NCI-H1092 treated with DMSO at 0.1 percent for 48 hours (cell line): Measurements from ENCODE around the gene PLBD2.

Experiments used
- DNase-seq: peaks from one replicate; lab custom pipeline; 2025; lab: John Stamatoyannopoulos, UW

PLBD2 gene

DNA sequence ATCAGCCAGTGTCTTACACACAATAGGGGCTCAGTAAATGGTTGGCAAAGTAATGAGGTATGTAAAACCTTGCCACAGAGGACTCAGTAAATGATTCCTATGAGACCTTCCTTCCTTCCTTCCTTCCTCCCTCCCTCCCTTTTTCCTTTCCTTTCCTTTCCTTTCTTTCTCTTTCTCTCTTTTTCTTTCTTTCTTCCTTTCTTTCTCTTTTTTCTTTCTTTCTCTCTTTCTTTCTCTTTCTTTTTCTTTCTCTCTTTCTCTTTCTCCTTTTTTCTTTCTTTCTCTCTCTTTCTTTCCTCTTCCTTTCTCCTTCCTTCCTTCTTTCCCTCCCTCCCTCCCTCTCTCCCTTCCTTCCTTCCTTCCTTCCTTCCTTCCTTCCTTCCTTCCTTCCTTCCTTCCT is 37.8 kb downstream of the PLBD2 start:
- no peak for DNase-seq

DNA sequence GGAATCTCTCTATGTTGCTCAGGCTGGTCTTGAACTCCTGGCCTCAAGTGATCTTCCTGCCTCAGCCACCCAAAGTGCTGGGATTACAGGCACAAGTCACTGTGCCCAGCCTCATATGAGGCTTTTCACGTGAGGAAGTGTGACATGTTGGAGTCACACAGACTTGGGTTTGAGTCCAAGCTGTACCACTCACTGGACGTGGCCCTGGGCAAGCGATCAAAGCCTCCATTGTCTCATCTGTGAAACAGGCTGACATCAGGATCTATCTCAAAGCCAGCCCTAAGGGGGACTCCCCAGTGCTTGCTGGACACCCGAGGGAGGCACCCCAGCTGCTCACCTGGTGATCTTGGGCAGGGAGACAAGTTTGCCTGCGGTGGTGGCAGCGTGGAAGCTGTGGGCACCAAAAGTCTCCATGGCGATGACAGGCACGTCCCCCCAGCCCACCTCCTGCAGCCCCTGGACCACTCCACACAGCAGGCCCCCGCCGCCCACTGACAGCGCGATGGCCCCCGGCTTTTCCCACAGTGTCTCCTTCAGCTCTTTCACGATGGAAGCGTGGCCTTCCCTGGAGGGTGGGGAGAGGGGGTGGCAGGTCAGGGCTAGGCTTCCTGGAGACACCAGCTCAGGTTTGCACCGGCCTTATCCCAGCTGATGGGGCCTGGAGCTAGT is 38.6 kb downstream of the PLBD2 start:
- DNase-seq, result no peak

DNA sequence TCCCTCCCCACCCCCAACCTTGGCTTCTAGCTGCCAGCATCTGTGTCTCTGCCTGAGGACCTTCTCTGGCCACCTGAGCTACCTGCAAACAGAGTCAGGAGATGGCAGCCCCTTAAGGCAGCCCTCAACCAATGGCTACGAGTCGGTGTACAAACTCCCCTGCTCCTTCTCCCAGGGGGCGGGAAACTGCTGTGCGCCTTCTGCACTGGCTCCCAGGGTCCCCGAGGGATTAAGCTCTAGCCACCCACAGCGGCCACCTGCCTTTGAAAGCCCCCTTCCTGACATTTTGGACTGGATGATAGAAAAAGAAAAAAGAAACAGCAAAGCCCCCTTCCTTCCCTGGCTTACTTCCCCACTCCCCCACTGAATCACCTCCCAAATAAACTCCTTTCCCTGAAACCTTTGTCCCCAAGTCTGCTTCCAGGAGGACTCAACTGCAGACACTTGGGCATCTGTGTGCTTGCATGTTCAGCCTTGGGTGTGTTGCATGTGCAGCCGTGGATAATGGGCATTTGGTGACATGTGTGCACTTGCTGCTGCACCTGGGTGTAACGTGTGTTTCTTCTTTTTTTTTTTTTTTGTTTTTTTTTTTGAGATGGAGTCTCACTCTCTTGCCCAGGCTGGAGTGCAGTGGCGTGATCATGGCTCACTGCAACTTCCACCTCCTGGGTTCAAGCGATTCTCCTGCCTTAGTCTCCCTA is 39.3 kb downstream of the PLBD2 start:
- DNase-seq, result no peak

DNA sequence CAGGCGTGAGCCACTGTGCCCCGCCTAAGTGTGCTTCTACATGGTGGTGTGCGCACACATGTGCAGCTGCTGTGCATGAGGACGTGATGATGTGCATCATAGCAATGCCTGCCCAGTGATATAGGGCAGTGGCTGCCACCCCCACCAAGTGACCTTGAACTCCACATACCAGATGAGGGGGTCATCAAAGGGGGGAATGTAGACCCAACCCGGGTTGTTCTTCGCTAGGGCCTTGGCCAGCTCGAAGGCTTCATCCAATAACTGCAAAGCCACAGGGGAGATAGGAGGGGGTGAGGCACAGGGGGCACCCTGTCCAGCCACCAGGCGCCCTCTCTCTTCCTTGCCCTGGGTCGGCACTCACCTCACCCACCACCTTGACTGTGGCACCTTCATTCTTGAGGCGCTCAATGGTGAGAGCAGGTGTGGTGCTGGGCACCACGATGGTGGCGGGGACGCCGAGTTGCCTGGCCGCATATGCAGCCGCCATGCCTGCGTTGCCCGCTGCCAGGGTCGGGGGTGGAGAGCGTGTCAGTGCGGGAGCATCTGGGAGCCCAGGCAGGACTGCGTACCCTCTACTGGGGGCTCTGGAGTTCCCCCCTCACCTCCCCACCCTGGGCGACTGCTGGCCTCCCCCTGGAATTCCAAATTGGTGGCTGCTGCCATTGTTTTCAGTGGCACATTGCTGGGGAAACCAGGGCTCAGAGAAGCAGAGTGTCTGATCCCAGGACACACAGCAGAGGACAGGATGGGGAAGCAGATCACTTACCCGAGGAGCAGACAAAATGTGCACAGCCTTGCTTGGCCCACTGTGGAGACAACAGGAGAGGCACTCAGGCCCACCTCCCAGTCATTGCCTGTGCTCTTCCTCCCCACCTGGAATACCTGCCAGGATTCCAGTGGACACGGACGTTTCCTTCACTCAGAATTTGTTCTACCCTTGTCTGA is 40.2 kb downstream of the PLBD2 start:
- no peak for DNase-seq

DNA sequence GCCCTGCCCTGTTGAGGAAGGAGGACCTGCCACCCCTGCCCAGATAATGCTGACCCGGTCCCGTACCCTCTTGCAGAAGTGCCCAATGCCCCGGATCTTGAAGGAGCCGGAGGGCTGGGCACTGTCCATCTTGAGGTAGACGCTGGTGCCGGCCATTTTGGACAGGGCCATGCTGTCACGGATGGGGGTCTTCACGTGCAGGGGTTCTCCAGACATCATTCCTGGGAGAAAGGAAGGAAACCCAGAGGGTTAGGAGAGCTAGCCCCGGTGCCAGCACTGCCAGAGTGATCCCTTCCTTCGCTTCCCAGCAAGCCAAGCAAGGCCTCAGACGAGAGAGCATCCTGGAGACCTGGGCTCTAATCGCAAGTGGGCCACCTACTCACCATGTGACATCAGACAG is 41.1 kb downstream of the PLBD2 start:
- no peak for DNase-seq

DNA sequence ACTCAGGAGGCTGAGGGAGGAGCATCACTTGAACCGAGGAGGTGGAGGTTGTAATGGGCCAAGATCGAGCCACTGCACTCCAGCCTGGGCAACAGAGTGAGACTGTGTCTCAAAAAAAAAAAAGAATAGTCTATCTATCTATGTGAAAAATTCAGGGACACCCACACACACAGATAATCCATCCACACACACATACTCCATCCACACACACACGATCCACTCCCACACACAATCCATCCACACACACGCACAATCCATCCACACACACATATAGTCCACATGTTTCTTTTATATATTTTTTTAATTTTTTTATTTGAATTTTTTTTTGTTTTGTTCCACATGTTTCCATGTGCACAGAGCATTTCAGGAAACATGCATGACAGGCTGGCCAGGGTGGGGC is 42.0 kb downstream of the PLBD2 start:
- no peak for DNase-seq

DNA sequence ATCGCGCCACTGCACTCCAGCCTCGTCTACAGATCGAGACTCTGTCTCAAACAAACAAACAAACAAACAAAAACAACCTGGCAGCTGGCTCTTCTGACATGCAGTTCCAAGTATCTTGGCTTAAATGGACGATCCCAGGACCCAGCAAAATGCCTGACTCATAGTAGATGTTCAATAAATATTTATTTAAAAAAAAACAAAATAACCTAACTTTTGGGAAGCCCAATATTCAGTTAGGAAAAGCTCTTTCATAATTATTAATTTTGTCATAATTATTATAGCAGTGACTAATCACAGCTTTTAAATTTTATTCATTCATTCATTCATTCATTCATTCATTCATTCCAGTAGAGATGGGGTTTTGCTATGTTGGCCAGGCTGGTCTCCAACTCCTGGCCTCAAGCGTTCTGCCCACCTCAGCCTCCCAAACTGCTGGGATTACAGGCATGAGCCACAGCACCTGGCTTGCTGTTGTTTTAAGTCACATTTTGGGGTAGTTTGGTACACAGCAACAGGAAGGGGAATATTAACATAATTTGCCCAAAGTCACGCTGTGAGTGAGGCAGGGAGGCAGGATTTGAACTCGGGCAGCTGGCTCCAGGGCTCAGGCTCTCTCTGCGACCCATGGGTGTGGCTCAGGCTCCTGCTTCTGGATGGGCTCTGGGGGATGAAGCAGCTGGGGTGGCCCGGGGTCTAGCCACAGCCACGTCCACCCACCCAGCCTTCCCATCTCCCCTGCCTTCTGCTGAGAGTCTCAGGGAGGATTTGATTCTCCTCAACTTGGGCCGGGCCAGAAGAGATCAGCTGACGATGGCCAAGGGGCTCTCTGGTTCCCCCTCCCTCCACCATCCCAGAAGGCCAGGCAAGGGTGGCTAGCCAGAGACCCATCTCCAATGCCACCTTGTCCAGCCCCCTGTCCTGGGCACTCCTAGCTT is 42.9 kb downstream of the PLBD2 start:
- no peak for DNase-seq

DNA sequence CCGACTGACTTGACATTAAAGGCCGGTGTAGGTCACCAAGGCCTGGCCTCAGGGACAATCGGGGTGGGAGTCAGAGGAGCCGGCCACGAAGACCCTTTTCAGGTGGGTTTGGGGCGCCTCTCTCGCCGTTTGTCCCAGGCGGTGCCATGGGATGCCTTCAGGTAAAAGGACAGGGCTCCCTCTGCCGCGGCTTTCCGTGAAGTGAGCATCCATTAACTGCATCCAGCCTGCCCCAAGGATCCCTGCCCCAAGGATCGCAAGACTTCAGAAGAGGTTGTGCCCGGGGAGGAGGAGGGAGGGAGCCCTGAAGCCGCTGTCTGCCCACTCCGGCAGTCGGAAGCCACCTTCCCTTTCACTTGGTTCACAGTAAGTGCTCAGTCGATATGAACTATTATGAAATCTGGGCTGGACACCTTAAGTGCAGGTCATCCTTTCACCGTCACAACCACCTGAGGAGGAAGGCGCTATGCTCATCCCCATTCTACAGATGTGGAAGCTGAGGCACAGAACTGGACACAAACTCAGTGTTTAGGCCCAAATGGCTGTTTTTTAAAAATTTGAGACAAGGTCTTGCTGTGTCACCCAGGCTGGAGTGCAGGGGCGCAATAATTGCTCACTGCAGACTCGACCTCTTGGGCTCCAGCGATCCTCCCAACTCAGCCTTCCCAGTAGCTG is 44.3 kb downstream of the PLBD2 start:
- DNase-seq, result no peak

DNA sequence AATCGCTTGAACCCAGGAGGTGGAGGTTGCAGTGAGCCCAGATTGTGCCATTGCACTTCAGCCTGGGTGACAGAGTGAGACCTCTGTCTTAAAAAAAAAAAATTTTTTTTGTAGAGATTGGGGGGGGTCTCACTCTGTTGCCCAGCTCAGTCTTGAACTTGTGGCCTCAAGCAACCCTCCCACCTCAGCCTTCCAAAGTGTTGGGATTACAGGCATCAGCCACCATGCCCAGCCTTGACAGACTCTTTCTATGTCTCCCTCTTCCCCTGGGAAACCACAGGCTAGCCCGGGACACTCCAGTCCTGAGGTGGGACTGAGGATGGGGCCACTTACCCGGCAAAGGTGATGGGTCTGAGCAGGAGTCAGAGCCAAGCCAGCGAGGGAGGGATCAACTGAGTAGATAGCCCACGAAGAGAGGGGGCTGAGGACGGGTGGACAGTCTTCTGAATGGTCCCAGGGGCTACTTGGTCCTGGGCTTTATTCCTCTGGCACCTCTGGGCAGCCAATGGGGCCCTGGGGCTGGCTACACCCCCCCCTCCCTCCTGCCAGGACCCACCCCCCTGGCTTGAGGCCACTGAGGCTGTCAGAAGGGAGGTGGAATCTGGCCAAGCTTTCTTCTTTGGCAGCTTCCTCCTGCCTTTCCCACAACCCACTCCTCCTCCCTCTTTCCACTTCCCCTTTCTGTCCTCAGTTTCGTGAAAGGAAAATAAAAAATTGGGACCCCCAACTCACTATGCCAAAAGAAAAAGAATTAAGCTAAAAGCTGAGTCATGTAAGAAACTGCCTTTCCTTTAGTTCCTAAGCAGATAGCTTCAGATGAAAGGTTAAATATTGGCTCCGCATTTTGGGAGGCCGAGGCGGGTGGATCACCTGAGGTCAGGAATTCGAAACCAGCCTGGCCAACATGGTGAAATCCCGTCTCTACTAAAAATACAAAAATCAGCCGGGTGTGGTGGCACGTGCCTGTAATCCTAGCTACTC is 45.3 kb downstream of the PLBD2 start, which contains the start of gene SDS:
SDS (minus strand) TSS at position 453 of the 981 bp plus-strand sequence. CDS start 4,179 bp downstream, outside the sequence.
- DNase-seq, result peak; percentile 26

DNA sequence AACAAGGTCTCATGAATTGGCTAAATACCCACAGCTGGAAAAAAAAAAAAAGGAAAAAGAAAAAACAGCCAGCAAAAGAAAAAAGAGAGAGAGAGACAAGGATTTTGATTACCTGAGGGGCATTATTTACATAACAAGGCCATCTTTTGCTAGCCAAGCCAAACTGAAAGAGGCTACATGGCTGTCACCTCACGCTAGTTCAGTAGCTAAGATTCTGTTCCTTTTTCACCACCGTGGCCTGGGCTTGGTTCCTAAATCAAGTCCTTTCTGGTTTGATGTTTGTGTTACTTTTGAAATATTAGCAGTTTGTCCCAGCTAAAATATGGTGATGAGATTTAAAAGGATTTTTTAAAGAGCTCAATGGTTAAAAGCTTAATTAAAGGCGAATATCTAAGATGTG is 47.3 kb downstream of the PLBD2 start:
- DNase-seq, result no peak

DNA sequence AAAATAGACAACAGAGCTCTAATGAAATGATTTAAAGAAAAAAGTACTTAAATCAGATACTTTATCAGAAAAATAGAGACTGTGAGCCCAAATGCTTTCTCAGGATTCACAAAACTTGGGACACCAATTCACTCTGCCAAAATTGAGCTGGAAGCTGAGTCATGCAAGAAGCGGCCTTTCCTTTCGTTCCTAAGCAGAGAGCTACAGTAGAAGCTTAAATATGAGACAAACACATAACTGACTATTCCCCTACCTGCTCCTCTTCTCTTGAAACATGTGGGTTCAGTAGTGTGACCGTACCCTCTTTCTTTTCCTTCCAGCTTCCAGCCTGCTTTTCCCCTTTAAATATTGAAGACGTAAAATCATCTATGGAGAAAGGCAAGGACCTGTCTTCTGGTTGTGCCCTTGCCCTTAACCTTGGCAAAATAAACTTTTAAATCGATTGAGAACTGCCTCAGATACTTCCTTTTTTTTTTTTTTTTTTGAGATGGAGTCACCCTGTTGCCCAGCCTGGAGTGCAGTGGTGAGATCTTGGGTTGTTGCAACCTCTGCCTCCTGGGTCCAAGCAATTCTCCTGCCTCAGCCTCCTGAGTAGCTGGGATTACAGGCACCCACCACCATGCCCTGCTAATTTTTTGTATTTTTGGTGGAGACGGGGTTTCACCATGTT is 49.7 kb downstream of the PLBD2 start:
- no peak for DNase-seq

DNA sequence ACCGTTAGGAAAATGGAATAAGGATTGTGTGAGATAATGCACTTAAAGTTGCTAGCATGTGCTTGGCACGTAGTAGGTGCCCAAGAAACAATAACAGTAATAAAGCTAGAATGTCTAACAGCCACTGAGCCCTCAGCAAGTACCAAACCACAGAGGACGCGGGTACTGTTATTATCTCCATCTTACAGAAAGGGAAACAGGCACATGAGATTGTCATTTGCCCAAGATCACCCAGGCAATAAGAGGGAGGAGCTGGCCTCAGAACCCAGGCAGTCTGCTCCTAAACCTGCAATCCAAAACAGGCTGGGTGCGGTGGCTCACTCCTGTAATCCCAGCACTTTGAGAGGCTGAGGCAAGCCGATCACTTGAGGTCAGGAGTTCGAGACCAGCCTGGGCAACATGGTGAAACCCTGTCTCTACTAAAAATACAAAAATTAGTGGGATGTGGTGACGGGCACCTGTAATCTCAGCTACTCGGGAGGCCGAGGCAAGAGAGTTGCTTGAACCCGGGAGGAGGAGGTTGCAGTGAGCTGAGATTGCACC is 50.4 kb downstream of the PLBD2 start:
- no peak for DNase-seq

DNA sequence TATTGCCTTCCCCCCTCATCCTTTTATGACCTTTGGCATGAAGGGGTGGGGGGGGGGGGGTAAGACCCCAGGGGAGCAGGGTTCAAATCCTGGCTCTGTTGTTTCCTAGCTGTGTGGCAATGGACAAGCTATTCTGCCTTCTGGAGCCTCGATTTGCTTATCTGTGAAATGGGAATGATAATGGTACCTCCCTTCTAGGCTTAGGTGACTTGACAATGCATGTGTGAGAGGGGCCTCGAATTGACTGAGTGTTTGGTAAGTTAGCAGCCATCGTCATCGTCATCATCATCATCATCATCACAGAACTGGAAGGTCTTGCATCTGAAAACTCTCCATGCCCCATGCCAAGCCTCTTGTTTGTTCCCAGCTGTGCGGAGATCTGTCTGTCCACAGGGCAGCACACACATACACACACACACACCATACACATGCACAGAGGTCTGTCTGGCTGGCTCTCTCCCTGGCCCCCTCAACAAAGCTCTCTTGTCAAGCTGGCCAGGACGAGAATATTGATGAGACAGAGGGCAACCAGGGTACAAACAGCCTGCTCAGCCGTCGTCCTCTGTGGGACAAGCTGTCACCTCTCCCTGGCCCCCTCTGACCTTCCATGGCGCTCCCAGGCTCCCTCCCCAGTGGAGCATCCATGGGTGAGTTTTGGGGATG is 51.2 kb downstream of the PLBD2 start:
- no peak for DNase-seq

DNA sequence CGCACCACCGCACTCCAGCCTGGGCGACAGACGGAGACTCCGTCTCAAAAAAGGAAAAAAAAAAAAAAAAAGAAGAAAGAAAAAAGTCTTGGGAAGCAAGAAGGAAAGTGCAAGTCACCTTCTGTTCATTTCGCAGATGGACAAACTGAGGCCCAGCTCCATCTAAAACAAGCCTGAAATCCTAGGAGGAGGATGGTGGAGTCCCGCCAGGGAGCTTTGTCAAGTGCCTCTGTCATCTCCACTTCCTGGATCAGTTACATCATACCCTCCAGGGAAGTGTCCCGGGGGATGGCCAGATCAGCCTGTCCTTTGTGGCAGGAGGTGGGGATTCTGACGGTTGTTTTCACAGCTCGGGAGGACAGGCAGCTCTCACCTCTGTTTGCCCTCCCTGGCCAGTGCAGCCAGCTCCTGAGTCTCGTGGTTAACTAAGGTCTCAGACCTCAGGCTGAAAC is 55.1 kb downstream of the PLBD2 start:
- no peak for DNase-seq

DNA sequence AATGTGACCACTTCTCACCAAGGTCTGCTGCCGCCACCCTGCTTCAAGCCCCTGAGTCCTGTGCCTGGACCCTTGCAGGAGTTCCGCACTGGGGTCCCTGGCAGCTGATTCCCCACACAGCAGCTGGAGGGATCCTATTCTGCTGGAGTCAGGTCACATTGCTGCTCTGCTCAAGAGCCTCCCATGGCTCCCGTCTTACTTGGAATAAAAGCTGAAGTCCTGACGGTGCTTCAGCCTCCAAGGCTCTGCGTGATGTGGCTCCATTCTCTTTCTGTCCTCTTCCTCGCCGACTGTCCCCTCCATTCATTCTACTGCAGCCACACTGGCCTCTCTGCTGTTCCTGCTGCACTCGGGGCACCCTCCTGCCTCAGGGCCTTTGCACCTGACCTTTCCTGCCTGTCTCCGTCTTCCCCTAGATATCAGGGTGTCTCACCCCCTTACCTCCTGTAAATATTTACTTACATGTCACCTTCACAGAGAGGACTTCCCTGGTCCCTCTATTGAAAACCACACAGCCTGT is 56.2 kb downstream of the PLBD2 start:
- no peak for DNase-seq

DNA sequence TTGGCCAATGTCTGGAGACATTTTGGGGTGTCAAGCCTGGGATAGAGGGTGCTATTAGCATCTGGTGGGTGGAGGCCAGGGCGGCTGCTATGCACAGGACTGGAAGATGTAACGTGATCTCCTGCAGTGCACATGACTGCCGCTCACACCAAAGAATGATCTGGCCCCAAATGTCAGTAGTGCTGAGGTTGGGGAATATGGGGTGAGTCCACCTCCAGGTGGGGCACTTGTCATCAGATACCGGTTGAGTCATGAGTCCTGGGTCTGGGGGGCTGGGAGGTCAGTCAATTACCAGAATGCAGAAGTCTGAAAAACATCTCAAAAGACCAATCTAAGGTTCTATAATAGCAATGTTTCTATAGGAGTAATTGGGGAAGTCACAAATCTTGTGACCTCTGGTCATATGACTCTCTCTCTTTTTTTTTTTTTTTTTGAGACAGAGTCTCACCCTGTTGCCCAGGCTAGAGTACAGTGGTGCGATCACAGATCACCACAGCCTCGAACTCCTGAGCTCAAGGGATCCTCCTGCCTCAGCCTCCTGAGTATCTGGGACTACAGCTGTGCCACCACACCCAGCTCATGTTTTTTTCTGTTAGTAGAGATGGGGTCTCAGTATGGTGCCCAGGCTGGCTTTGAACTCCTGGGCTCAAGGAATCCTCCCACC is 57.8 kb downstream of the PLBD2 start:
- DNase-seq, result no peak

DNA sequence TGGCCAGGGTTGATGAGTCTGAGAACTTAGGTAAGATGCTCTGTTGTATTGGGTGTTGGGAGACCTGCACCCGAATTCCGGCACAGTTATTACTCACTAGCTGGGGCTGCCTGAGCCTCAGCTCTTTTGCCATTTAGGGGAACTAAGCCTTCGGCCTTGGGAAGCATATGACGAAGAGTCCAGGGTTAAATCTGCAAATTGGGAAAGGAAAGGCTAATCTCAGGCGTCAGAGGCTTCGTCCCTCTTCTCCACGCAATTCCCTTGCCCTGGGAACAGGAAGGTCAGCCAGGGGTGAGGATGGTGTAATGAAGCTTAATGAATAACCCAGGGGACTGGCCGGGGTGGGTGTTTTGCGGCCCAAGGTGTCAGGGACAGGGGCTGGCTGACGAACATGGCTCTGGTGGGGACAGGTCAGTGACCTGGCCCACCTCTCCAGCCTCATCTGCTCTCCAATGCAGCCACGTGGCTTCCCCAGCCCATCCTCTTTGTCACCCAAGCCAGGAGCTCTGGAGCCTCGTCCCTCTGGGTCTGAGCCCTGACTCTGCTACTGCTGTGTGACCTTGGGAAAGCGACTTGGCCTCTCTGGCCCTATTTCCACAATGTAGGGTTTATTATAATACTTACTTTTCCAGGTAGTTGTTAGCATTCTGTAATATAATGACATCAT is 60.0 kb downstream of the PLBD2 start:
- no peak for DNase-seq
